ENCODE measurements around the gene BPIFA3. TPM values are rescaled to one million over a fixed set of nuclear protein-coding genes. Genes with fewer than 3 reads are reported as not detected.

Gene BPIFA3
- total RNA-seq, 1 experiment from 2014 or later = not detected

GRCh38 chr20:33211817-33212424 is 5.2 kb upstream of the BPIFA3 start:
- peak; percentile 39 for DNase-seq (ENCODE audit: low read depth)

- no peak for DNase-seq (ENCODE audit: low read depth)
These were observed 7.2 kb downstream of the BPIFA3 start for GRCh38 chr20:33224399-33224798.

- DNase-seq (ENCODE audit: low read depth) = no peak
These were observed 12.7 kb downstream of the BPIFA3 start for GRCh38 chr20:33229843-33230242.

- no peak for DNase-seq (ENCODE audit: low read depth)
These were observed 14.1 kb downstream of the BPIFA3 start for GRCh38 chr20:33231237-33231636.

- no peak for DNase-seq (ENCODE audit: low read depth)
These were observed 15.4 kb downstream of the BPIFA3 start for GRCh38 chr20:33232486-33233072.

- no peak for DNase-seq (ENCODE audit: low read depth)
These were observed 16.1 kb downstream of the BPIFA3 start for GRCh38 chr20:33233129-33233774.

- no peak for DNase-seq (ENCODE audit: low read depth)
These were observed 16.9 kb downstream of the BPIFA3 start for GRCh38 chr20:33234050-33234449.

- DNase-seq (ENCODE audit: low read depth) = no peak
These were observed 18.5 kb downstream of the BPIFA3 start, which contains the start of gene BPIFA1 for GRCh38 chr20:33235696-33236095. Gene BPIFA1, plus strand, starts transcription at chr20:33235996. Its CDS starts 1,716 bp downstream, at chr20:33237712.

GRCh38 chr20:33236351-33236750 is 19.2 kb downstream of the BPIFA3 start:
- DNase-seq (ENCODE audit: low read depth) = no peak

- DNase-seq (ENCODE audit: low read depth) = no peak
These were observed 20.8 kb downstream of the BPIFA3 start for GRCh38 chr20:33237989-33238388.

- no peak for DNase-seq (ENCODE audit: low read depth)
These were observed 22.3 kb downstream of the BPIFA3 start for GRCh38 chr20:33239418-33239817.

- no peak for DNase-seq (ENCODE audit: low read depth)
These were observed 23.0 kb downstream of the BPIFA3 start for GRCh38 chr20:33239979-33240736.

GRCh38 chr20:33240923-33241322 is 23.8 kb downstream of the BPIFA3 start:
- no peak for DNase-seq (ENCODE audit: low read depth)

GRCh38 chr20:33242319-33243100 is 25.4 kb downstream of the BPIFA3 start:
- DNase-seq (ENCODE audit: low read depth) = no peak

- DNase-seq (ENCODE audit: low read depth) = no peak
These were observed 28.9 kb downstream of the BPIFA3 start for GRCh38 chr20:33246077-33246476.

- no peak for DNase-seq (ENCODE audit: low read depth)
These were observed 32.3 kb downstream of the BPIFA3 start for GRCh38 chr20:33249456-33249855.

- DNase-seq (ENCODE audit: low read depth) = no peak
These were observed 33.5 kb downstream of the BPIFA3 start for GRCh38 chr20:33250666-33251065.

GRCh38 chr20:33251496-33251895 is 34.3 kb downstream of the BPIFA3 start:
- no peak for DNase-seq (ENCODE audit: low read depth)

- DNase-seq (ENCODE audit: low read depth) = no peak
These were observed 35.3 kb downstream of the BPIFA3 start for GRCh38 chr20:33252460-33252859.

- no peak for DNase-seq (ENCODE audit: low read depth)
These were observed 37.9 kb downstream of the BPIFA3 start for GRCh38 chr20:33255005-33255404.

- no peak for DNase-seq (ENCODE audit: low read depth)
These were observed 40.1 kb downstream of the BPIFA3 start for GRCh38 chr20:33257237-33257636.

- DNase-seq (ENCODE audit: low read depth) = no peak
These were observed 42.2 kb downstream of the BPIFA3 start for GRCh38 chr20:33259371-33259770.

All from RPMI7951 (cell line).